ENCODE results near the gene MSI2. TPM values are rescaled to one million over a fixed set of nuclear protein-coding genes. Genes with fewer than 3 reads are reported as not detected.

The MSI2 gene
- total RNA-seq, 2 experiments from 2014 or later = 113 to 114 TPM

- Mint-ChIP-seq H3K36me3 (peaks cover 17% of the 10 kb centered on the region), H3K4me3 (no peak overlapping the region), H3K27me3 (no peaks in the 10 kb centered on the region), H3K4me1 (peaks cover 43% of the 10 kb centered on the region), H3K9me3 (no peaks in the 10 kb centered on the region), H3K27ac (no peak overlapping the region)
- DNase-seq = no peak
- POLR2A ChIA-PET = no interaction called here
- no peak for ATAC-seq (ENCODE audit: low read depth)
These were observed 149.3 kb downstream of the MSI2 start for GRCh38 chr17:57405491-57406072.

- POLR2A ChIA-PET = interaction anchor here (1.1 to 1.4 kb wide), 2 partner anchors 34 to 49 kb away, joined by 3 read pairs; no protein-coding TSS in a partner anchor
- peaks cover 43% of the 10 kb centered on the region for H3K4me1 Mint-ChIP-seq
- H3K9me3 Mint-ChIP-seq = no peaks in the 10 kb centered on the region
- peaks cover 17% of the 10 kb centered on the region for H3K36me3 Mint-ChIP-seq
- H3K4me3 Mint-ChIP-seq = no peak overlapping the region
- no peak for DNase-seq
- no peaks in the 10 kb centered on the region for H3K27me3 Mint-ChIP-seq
- H3K27ac Mint-ChIP-seq = peak overlapping the region; percentile 11
- ATAC-seq (ENCODE audit: low read depth) = no peak
These were observed 150.0 kb downstream of the MSI2 start for GRCh38 chr17:57406131-57406980.

DNA sequence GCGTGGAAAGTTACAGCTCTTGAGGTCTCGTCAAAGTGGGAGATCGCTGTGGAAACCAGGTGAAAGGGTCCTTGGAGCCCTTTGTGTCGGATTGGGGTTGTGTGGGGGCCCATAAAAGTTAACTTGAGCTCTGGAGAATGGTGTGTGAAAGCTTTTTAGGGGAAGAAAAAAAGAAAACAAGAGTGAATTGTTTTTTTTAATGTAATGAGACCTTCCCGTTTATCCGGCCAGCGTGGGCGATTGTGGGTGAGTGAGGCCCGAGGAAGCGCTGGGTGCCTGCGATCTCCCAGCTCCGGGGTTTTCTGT, 150.6 kb downstream of the MSI2 start:
- DNase-seq (no peak), ATAC-seq (ENCODE audit: low read depth) (no peak)
- H3K4me3 Mint-ChIP-seq = peak overlapping the region; percentile 23
- H3K9me3 Mint-ChIP-seq = no peaks in the 10 kb centered on the region
- POLR2A ChIA-PET = interaction anchor here (1.1 to 1.4 kb wide), 2 partner anchors 33 to 48 kb away, joined by 3 read pairs; no protein-coding TSS in a partner anchor
- no peaks in the 10 kb centered on the region for H3K27me3 Mint-ChIP-seq
- peaks cover 14% of the 10 kb centered on the region for H3K36me3 Mint-ChIP-seq
- H3K4me1 Mint-ChIP-seq = peaks cover 41% of the 10 kb centered on the region
- H3K27ac Mint-ChIP-seq = peak overlapping the region; percentile 11

DNA sequence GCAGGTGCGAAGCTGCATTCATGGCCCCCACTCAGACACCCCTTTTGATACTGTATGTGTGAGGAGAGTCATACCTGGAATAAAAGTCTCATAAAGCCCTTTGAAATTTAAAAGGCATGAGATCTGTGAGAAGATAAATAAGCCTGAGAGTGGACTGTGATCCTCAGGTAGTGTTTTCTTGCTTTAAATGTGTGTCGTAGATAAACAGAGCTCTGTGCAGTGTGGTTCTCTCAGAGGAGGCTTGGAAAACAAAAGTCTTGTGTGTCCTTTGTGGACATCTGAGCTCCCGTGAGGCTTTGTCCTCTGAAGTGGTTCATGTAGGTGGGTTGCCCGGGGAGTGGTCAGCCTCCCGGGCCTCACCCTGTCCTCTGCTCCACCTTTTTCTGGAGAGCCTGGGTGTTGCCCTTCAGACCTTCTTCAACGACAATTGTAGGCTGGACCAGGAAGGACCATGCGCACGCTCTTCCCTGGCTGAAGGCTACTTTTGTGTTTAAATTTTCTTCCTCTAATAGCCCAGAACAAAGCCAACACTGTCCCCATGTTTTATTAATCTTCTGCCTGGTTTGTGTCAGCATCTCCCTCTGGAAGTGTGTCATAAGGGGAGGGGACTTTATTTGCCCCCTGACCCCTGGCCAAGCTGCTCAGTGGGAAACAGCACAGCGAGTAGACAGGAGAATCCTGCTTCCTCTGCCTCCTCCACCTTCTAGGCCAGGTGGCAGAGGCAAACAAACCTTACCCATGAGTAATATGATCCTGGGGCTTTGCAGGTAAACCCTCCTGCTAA, 151.2 kb downstream of the MSI2 start:
- no peak for DNase-seq
- Mint-ChIP-seq H3K27ac (peak overlapping the region; percentile 76), H3K27me3 (no peaks in the 10 kb centered on the region), H3K36me3 (peaks cover 14% of the 10 kb centered on the region), H3K9me3 (no peaks in the 10 kb centered on the region), H3K4me1 (peaks cover 41% of the 10 kb centered on the region), H3K4me3 (peak overlapping the region; percentile 23)
- no peak for ATAC-seq (ENCODE audit: low read depth)
- POLR2A ChIA-PET = interaction anchor here (1.0 to 1.4 kb wide), 4 partner anchors 33 to 164 kb away, joined by 3 to 4 read pairs (median 3); no protein-coding TSS in a partner anchor

- POLR2A ChIA-PET = interaction anchor here (1.0 to 1.1 kb wide), 2 partner anchors 47 to 165 kb away, joined by 3 to 4 read pairs; no protein-coding TSS in a partner anchor
- ATAC-seq (ENCODE audit: low read depth) (peak; percentile 76), DNase-seq (no peak)
- Mint-ChIP-seq H3K4me3 (peak overlapping the region; percentile 70), H3K27ac (peak overlapping the region; percentile 76), H3K9me3 (no peaks in the 10 kb centered on the region), H3K27me3 (no peaks in the 10 kb centered on the region), H3K4me1 (peaks cover 40% of the 10 kb centered on the region), H3K36me3 (peaks cover 14% of the 10 kb centered on the region)
These were observed 151.9 kb downstream of the MSI2 start for GRCh38 chr17:57408071-57408811.

DNA sequence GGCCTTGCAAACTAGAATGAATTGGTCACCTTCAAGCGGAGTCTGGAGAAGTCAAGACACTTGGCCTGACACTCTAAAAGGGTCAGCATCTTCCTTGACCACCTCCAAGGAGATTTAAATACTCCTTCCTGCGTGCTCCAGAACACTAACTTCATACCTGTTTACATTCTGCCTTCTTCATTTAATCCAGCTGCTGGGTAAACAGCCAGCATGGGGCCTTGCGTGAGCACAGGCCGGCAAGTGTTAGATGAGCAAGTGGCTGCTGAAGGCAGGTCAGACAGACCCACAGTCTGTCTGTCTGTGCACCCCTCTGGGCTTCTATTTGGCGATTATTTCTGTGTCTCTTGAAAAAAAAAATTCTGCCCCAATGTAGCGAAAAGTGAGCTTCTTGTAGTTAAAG, 153.8 kb downstream of the MSI2 start:
- H3K4me3 Mint-ChIP-seq = no peak overlapping the region
- POLR2A ChIA-PET = no interaction called here

DNA sequence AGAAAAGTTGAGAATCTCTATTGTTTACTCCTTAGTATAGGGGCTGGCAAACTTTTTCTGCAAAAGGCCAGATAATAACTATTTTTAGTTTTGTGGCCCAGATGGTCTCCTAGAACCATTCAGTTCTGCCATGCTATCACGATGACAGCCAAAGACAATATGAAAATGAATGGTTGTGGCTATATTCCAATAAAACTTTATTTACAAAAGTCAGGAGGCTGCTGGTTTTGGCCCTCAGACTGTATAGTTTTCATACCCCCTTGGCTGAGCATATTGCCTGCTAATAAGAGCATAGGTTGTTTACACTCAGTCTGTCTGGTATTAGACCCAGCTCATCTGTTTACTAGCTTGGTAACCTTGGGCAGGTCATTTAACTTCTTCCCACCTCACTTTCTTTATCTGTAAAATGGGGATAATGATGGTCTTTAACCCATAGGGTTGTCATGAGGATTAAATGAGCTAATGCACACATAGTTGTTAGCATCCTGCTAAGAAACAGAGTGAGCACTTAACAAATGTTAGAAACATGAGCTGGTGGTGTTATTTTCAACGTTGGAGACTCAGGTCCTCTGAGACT, 156.3 kb downstream of the MSI2 start:
- Mint-ChIP-seq H3K27me3 (no peaks in the 10 kb centered on the region), H3K27ac (no peak overlapping the region), H3K4me3 (no peak overlapping the region), H3K36me3 (peaks cover 17% of the 10 kb centered on the region), H3K9me3 (peaks cover 5% of the 10 kb centered on the region), H3K4me1 (peaks cover 30% of the 10 kb centered on the region)
- POLR2A ChIA-PET = no interaction called here
- no peak for DNase-seq
- ATAC-seq (ENCODE audit: low read depth) = no peak

More for the DNA sequence above, 153.8 kb downstream of the MSI2 start:
- Mint-ChIP-seq H3K4me1 (peaks cover 37% of the 10 kb centered on the region), H3K27ac (no peak overlapping the region), H3K36me3 (peaks cover 11% of the 10 kb centered on the region), H3K9me3 (peaks cover 2% of the 10 kb centered on the region), H3K27me3 (no peaks in the 10 kb centered on the region)
- ATAC-seq (ENCODE audit: low read depth) (no peak), DNase-seq (no peak)

DNA sequence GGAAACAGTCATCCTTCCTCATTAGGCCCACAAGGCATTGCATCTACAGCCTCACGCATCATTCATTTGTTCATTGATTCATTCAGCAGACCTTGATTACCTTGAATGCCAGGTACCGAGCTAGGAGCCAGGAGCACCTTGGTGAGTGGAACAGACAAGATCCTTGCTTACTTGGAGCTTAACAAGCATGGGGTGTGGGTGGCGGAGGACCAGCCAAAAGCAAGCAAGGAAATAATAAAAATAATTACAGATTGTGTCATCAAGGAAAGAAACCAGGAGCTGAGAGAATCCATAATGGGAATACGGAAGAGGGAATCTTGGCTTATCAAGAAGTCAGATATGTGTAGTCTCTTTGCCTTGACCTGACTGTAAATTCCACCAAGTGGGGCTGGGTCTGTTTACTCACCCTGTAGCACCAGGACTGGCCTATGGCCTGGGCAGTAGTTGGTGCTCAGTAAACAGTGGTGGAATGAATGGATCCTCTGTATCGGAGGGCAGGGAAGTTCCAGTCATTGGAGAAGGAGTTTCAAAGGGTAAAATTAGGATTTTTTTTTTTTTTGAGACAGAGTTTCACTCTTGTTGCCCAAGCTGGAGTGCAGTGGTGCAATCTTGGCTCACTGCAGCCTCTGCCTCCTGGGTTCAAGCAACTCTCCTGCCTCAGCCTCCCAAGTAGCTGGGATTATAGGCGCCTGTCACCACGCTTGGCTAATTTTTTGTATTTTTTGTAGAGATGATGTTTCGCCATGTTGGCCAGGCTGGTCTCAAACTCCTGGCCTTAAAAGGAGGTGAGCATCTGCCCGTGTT, 157.7 kb downstream of the MSI2 start:
- ATAC-seq (ENCODE audit: low read depth) (no peak), DNase-seq (no peak)
- POLR2A ChIA-PET = no interaction called here
- Mint-ChIP-seq H3K27ac (peak overlapping the region; percentile 36), H3K9me3 (peaks cover 5% of the 10 kb centered on the region), H3K27me3 (no peaks in the 10 kb centered on the region), H3K36me3 (peaks cover 18% of the 10 kb centered on the region), H3K4me1 (peaks cover 18% of the 10 kb centered on the region), H3K4me3 (no peak overlapping the region)

- DNase-seq = no peak
- peaks cover 9% of the 10 kb centered on the region for H3K4me1 Mint-ChIP-seq
- H3K4me3 Mint-ChIP-seq = no peak overlapping the region
- H3K27me3 Mint-ChIP-seq = no peaks in the 10 kb centered on the region
- no peak for ATAC-seq (ENCODE audit: low read depth)
- H3K9me3 Mint-ChIP-seq = peaks cover 5% of the 10 kb centered on the region
- H3K36me3 Mint-ChIP-seq = peaks cover 27% of the 10 kb centered on the region
- H3K27ac Mint-ChIP-seq = no peak overlapping the region
- POLR2A ChIA-PET = no interaction called here
These were observed 159.5 kb downstream of the MSI2 start for GRCh38 chr17:57415751-57416207.

GRCh38 chr17:57416369-57416768, 160.0 kb downstream of the MSI2 start:
- H3K36me3 Mint-ChIP-seq = peaks cover 28% of the 10 kb centered on the region
- POLR2A ChIA-PET = no interaction called here
- no peak overlapping the region for H3K4me3 Mint-ChIP-seq
- no peak overlapping the region for H3K27ac Mint-ChIP-seq
- H3K9me3 Mint-ChIP-seq = peaks cover 5% of the 10 kb centered on the region
- ATAC-seq (ENCODE audit: low read depth) = no peak
- peaks cover 9% of the 10 kb centered on the region for H3K4me1 Mint-ChIP-seq
- no peak for DNase-seq
- no peaks in the 10 kb centered on the region for H3K27me3 Mint-ChIP-seq

GRCh38 chr17:57417956-57418355, 161.6 kb downstream of the MSI2 start:
- POLR2A ChIA-PET = interaction anchor here (1.1 to 1.4 kb wide), 2 partner anchors 17 to 139 kb away, joined by 3 read pairs; no protein-coding TSS in a partner anchor
- H3K4me1 Mint-ChIP-seq = peaks cover 9% of the 10 kb centered on the region

More at GRCh38 chr17:57417956-57418355, 161.6 kb downstream of the MSI2 start:
- ATAC-seq (ENCODE audit: low read depth) = no peak
- Mint-ChIP-seq H3K4me3 (no peak overlapping the region), H3K36me3 (peaks cover 28% of the 10 kb centered on the region), H3K27me3 (no peaks in the 10 kb centered on the region), H3K9me3 (peaks cover 5% of the 10 kb centered on the region), H3K27ac (no peak overlapping the region)
- DNase-seq = no peak
